ENCODE measurements around the gene VAV2.

Gene VAV2

DNA sequence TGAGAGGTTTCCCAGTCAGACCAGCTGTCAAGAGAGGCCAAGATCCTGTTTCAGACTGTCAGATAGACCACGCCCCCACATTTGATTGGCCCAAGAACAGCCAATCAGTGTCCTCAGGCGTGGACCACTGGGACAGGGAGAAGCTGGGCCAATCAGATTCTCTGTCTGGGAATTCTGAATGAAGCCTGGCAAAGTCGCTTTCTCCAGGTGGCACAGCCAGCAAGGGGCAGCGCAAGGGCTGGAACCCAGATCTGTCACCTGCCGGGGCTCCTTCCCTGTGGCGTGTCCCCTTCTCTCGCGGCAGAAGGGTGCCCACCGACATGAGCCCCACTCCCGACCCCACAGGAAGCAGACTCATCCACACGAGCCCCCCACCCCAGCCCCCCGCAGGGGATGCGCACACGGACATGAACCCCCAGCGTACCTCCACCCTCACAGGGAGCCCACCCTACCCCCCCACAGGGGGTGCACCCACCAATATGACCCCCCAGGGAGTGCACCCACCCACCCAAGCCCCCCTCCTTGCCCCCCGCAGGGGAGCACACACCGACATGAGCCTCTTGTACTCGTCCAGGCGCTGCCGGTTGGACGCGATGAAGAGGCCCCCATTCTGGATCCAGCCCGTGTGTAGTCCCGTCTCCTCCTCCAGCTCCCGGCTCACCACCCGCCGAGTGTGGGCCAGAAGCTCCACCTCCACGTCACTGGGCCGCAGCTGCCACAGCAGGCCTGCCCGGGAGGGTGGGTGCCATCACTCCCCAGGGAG, 260.1 kb downstream of the VAV2 start:
- Histone ChIP-seq H3K27me3 (ENCODE audit: insufficient read depth, low read length, poor library complexity) (no peaks in the 10 kb centered on the region), H4K5ac (ENCODE audit: low read length) (no peak overlapping the region), H3K18ac (ENCODE audit: low read length) (no peak overlapping the region), H2BK5ac (ENCODE audit: low read length) (no peak overlapping the region), H3K4ac (ENCODE audit: low read depth, low read length) (no peak overlapping the region), H2BK15ac (replicated peaks; ENCODE audit: low read depth) (no peak overlapping the region), H2AK5ac (ENCODE audit: low read length) (no peak overlapping the region), H3K79me1 (ENCODE audit: low read length) (no peaks in the 10 kb centered on the region), H3K36me3 (ENCODE audit: control insufficient read depth, insufficient read depth, low read length) (no peaks in the 10 kb centered on the region), H3K27ac (ENCODE audit: low read depth, low read length) (no peak overlapping the region), H3K23ac (ENCODE audit: low read length) (no peak overlapping the region), H3K4me3 (ENCODE audit: low read length) (no peak overlapping the region), H4K8ac (ENCODE audit: low read depth, low read length) (no peak overlapping the region), H2BK120ac (ENCODE audit: low read depth, low read length) (no peak overlapping the region), H3K4me1 (ENCODE audit: control insufficient read depth, low read depth, low read length) (peaks cover 3% of the 10 kb centered on the region), H3K56ac (ENCODE audit: low read length) (no peak overlapping the region), H3K79me2 (ENCODE audit: control insufficient read depth, insufficient read depth, low read length) (no peaks in the 10 kb centered on the region), H3K4me2 (ENCODE audit: low read length) (no peak overlapping the region), H3K9ac (ENCODE audit: low read length) (no peak overlapping the region)
- WGBS (ENCODE audit: extremely low coverage, insufficient coverage, low lambda C conversion rate): no CpG with 5 or more reads among the region's 30 CpGs
- DNase-seq: peak; percentile 84

DNA sequence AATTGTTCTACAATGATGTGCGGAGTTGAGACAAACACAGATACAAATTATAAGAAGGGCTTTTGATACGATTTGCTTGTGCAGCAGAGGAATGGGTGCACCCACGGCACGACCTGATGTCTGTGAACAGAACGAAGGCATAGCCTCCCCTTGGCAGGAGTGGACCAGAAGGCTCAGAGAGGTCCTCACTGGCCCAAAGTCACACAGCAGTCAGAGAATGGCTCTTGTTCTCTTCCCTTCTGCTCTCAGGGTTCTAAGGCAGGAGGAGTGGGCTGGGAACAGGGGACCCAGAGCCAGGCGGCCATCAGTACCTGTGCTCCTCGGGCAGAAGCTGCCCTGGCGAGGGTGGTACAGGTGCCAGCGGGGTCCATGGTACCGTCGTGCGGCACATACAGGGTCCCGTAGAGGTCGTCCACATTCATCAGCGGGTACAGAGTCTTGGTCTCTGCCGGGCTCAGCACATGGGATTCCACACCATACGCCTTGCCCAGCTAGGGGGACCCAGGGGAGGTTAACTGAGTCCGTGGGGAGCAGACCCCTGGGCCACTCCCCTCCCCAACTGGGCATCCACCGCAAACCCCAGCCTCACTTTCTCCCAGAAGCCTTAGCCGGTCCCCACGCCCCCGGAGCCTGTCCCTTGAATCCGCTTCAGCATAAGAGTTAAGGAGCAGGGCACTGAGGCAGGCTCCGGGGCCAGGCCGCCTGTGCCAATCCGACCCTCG, 261.0 kb downstream of the VAV2 start:
- Histone ChIP-seq H3K36me3 (ENCODE audit: control insufficient read depth, insufficient read depth, low read length) (no peaks in the 10 kb centered on the region), H3K18ac (ENCODE audit: low read length) (no peak overlapping the region), H3K79me2 (ENCODE audit: control insufficient read depth, insufficient read depth, low read length) (no peaks in the 10 kb centered on the region), H3K56ac (ENCODE audit: low read length) (no peak overlapping the region), H2BK120ac (ENCODE audit: low read depth, low read length) (no peak overlapping the region), H4K8ac (ENCODE audit: low read depth, low read length) (no peak overlapping the region), H3K27me3 (ENCODE audit: insufficient read depth, low read length, poor library complexity) (no peaks in the 10 kb centered on the region), H3K9ac (ENCODE audit: low read length) (no peak overlapping the region), H3K27ac (ENCODE audit: low read depth, low read length) (no peak overlapping the region), H3K4ac (ENCODE audit: low read depth, low read length) (no peak overlapping the region), H2BK5ac (ENCODE audit: low read length) (no peak overlapping the region), H3K4me3 (ENCODE audit: low read length) (no peak overlapping the region), H3K4me2 (ENCODE audit: low read length) (no peak overlapping the region), H3K79me1 (ENCODE audit: low read length) (no peaks in the 10 kb centered on the region), H3K4me1 (ENCODE audit: control insufficient read depth, low read depth, low read length) (peaks cover 3% of the 10 kb centered on the region), H4K5ac (ENCODE audit: low read length) (no peak overlapping the region), H3K23ac (ENCODE audit: low read length) (no peak overlapping the region), H2BK15ac (replicated peaks; ENCODE audit: low read depth) (no peak overlapping the region), H2AK5ac (ENCODE audit: low read length) (no peak overlapping the region)
- no CpG with 5 or more reads among the region's 27 CpGs for WGBS (ENCODE audit: extremely low coverage, insufficient coverage, low lambda C conversion rate)
- no peak for DNase-seq

DNA sequence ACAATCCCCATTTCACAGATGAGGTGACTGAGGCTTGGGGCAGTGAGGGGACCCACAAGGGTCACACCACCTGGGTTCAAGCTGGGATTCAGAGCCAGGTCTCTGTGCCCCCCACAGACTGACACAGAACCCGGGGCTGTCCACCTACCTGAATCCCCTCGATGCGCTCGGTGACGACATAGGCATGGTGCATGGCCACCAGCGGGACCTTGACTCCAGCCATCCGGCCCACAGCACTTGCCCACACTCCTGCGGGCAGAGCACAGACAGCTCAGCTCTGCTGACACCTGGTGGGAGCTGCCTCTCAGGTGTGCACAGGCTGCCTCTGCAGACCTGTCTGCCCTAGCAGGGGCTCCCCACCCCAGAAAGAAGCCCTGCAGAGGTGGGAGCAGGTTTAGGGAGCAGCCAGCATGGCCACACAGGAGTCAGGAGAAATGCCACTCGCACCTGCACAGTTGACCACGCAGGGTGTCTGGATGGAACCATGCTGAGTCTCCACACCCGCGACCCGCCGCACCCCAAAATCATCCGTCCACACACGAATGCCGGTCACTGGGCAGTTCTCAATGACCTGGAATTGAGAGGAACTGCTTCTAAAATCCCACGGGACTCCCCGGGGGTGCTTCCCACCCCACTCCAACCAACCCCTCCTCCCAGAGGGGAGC, 262.4 kb downstream of the VAV2 start:
- Histone ChIP-seq H3K27ac (ENCODE audit: low read depth, low read length) (no peak overlapping the region), H3K4me3 (ENCODE audit: low read length) (no peak overlapping the region), H3K23ac (ENCODE audit: low read length) (no peak overlapping the region), H4K8ac (ENCODE audit: low read depth, low read length) (no peak overlapping the region), H3K9ac (ENCODE audit: low read length) (no peak overlapping the region), H3K4ac (ENCODE audit: low read depth, low read length) (no peak overlapping the region), H2BK5ac (ENCODE audit: low read length) (no peak overlapping the region), H4K5ac (ENCODE audit: low read length) (no peak overlapping the region), H3K36me3 (ENCODE audit: control insufficient read depth, insufficient read depth, low read length) (no peaks in the 10 kb centered on the region), H3K4me2 (ENCODE audit: low read length) (no peak overlapping the region), H3K79me1 (ENCODE audit: low read length) (no peaks in the 10 kb centered on the region), H3K18ac (ENCODE audit: low read length) (no peak overlapping the region), H3K79me2 (ENCODE audit: control insufficient read depth, insufficient read depth, low read length) (no peaks in the 10 kb centered on the region), H3K56ac (ENCODE audit: low read length) (no peak overlapping the region), H2BK15ac (replicated peaks; ENCODE audit: low read depth) (no peak overlapping the region), H3K27me3 (ENCODE audit: insufficient read depth, low read length, poor library complexity) (no peaks in the 10 kb centered on the region), H2BK120ac (ENCODE audit: low read depth, low read length) (no peak overlapping the region), H2AK5ac (ENCODE audit: low read length) (no peak overlapping the region), H3K4me1 (ENCODE audit: control insufficient read depth, low read depth, low read length) (no peaks in the 10 kb centered on the region)
- no peak for DNase-seq
- WGBS (ENCODE audit: extremely low coverage, insufficient coverage, low lambda C conversion rate): no CpG with 5 or more reads among the region's 19 CpGs

DNA sequence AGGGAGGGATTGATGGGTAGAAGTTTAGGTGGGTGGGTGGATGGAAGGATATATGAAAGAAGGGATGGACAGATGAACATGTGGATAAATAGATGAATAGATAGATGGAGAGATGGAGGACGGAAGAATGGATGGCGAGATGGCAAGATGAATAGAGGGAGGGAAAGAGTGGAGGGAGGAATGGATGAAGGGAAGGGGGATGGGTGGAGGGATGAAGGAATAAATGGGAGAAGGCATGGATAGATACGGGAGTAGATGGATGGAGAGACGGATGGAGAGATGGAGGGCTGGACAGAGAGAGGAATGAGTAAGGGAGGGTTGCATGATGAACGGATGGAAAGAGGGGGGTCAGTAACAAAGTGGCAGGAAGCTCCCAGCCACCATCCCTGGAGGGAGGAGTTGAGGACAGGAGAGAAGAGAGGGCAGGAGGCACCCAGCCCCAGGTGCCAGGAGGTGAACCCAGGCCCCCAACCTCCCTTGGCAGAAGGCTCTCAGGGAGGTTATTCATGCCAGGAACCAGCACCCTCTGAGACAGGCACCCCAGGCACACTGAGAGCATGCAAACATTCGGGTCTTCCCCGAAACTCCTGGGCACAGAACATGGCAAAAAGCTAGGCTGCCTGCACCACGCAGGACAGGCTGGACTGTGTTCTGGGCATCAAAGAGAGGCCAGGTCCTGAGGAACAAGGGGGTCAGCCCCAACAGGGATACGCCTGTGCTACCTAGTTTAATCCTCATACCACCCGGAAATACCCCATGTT, 263.1 kb downstream of the VAV2 start:
- Histone ChIP-seq H4K8ac (ENCODE audit: low read depth, low read length) (no peak overlapping the region), H2BK15ac (replicated peaks; ENCODE audit: low read depth) (no peak overlapping the region), H3K79me1 (ENCODE audit: low read length) (no peaks in the 10 kb centered on the region), H3K27ac (ENCODE audit: low read depth, low read length) (no peak overlapping the region), H3K18ac (ENCODE audit: low read length) (no peak overlapping the region), H3K9ac (ENCODE audit: low read length) (no peak overlapping the region), H3K27me3 (ENCODE audit: insufficient read depth, low read length, poor library complexity) (no peaks in the 10 kb centered on the region), H3K4ac (ENCODE audit: low read depth, low read length) (no peak overlapping the region), H3K4me3 (ENCODE audit: low read length) (no peak overlapping the region), H2BK120ac (ENCODE audit: low read depth, low read length) (no peak overlapping the region), H2BK5ac (ENCODE audit: low read length) (no peak overlapping the region), H2AK5ac (ENCODE audit: low read length) (no peak overlapping the region), H3K23ac (ENCODE audit: low read length) (no peak overlapping the region), H3K4me2 (ENCODE audit: low read length) (no peak overlapping the region), H3K56ac (ENCODE audit: low read length) (no peak overlapping the region), H3K4me1 (ENCODE audit: control insufficient read depth, low read depth, low read length) (no peaks in the 10 kb centered on the region), H3K36me3 (ENCODE audit: control insufficient read depth, insufficient read depth, low read length) (no peaks in the 10 kb centered on the region), H4K5ac (ENCODE audit: low read length) (no peak overlapping the region), H3K79me2 (ENCODE audit: control insufficient read depth, insufficient read depth, low read length) (no peaks in the 10 kb centered on the region)
- WGBS (ENCODE audit: extremely low coverage, insufficient coverage, low lambda C conversion rate): 100% methylated on average over 4 of the region's 10 CpGs
- DNase-seq: no peak

DNA sequence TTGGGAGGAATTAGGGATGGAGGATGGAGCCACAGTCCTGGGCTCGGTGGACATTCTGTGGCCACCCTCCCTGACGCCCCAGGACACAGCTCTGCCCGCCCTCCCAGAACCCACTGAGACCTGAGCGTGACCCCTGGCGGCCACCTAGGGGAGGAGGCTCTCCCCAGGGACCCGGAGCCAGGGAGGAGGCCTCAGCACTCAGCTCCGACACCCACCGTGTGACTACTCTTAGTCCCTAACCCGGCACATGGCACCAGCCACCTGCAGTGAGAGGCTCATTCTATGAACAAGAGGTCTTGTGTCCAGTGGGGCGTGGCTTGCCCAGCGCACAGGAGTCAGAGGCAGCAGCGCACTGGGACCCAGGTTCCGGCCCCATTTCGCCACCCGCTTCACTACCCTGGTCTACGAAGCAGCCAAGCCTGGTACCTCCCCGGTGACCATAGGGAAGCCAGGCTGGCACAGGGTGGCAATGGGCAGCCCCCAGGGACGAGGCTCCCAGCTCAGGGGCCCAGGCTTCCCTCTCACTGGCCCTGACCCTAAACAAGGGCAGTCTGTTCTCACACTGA, 264.2 kb downstream of the VAV2 start:
- H3K27ac ChIP-seq (ENCODE audit: low read depth, low read length): no peak overlapping the region

More for the DNA sequence above, 264.2 kb downstream of the VAV2 start:
- Histone ChIP-seq H3K36me3 (ENCODE audit: control insufficient read depth, insufficient read depth, low read length) (no peaks in the 10 kb centered on the region), H4K5ac (ENCODE audit: low read length) (no peak overlapping the region), H3K4me1 (ENCODE audit: control insufficient read depth, low read depth, low read length) (no peaks in the 10 kb centered on the region), H3K4me3 (ENCODE audit: low read length) (no peak overlapping the region), H3K23ac (ENCODE audit: low read length) (no peak overlapping the region), H3K18ac (ENCODE audit: low read length) (no peak overlapping the region), H3K4me2 (ENCODE audit: low read length) (no peak overlapping the region), H3K9ac (ENCODE audit: low read length) (no peak overlapping the region), H2BK5ac (ENCODE audit: low read length) (no peak overlapping the region), H2BK15ac (replicated peaks; ENCODE audit: low read depth) (no peak overlapping the region), H3K4ac (ENCODE audit: low read depth, low read length) (no peak overlapping the region), H4K8ac (ENCODE audit: low read depth, low read length) (no peak overlapping the region), H3K56ac (ENCODE audit: low read length) (no peak overlapping the region), H3K79me1 (ENCODE audit: low read length) (no peaks in the 10 kb centered on the region), H3K79me2 (ENCODE audit: control insufficient read depth, insufficient read depth, low read length) (no peaks in the 10 kb centered on the region), H3K27me3 (ENCODE audit: insufficient read depth, low read length, poor library complexity) (no peaks in the 10 kb centered on the region), H2AK5ac (ENCODE audit: low read length) (no peak overlapping the region), H2BK120ac (ENCODE audit: low read depth, low read length) (no peak overlapping the region)
- WGBS (ENCODE audit: extremely low coverage, insufficient coverage, low lambda C conversion rate): no CpG with 5 or more reads among the region's 18 CpGs
- DNase-seq: no peak

Data from mesendoderm (in vitro differentiated cells).